Measurements from ENCODE around the gene ASB3. TPM values are rescaled to one million over a fixed set of nuclear protein-coding genes. Genes with fewer than 3 reads are reported as not detected.
A peak's percentile ranks its signal among the peaks of the same experiment; 100 is the strongest.

The ASB3 gene
- total and polyA plus RNA-seq, 9 of the 15 experiments (the other 6 are each of a cell fraction or from before 2014, with no cell fraction given), result 13.6 to 35.3 (median 18.7) TPM

DNA sequence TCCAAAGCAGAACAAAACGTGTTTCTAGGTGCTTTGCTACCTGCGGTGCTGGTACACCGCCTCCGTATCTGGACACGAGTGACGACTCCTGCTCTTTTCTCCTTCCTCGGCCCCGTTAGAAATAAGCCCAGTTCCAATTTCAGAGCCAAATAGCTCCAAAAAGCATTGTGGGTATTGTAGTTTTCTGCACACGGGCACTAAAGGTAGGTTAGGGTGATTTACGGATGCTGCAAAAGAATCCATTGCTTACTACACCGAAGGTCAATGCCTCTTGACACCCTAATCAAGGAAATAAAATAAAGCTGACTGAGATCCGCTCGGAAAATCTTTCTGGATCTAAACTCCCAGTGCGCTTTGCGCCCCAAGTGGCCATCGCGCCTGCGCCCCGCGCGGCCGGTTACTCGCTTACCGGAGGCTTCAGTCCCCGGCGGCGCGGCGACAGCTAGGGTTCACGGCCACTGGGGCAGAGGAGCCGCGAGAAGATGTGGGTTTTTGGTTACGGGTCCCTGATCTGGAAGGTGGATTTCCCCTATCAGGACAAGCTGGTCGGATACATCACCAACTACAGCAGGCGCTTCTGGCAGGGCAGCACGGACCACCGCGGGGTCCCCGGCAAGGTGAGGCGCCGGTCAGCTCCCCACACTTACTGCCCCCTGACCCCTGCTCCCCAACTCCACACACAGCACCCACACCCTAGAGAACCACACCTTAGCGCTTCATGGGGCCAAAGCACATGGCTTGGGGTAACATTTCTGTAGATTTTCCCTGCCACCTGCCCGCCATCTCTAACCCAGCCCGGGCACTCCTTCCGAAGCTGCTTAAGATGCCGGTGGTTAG is 19.1 kb downstream of the ASB3 start, which contains the start of gene CHAC2 (continued):
- TF ChIP-seq THAP12 (CRISPR knock-in tag; IDR thresholded peaks at IDR 0.05), result no peak
- TF ChIP-seq TGIF2 (CRISPR knock-in tag; IDR thresholded peaks at IDR 0.05), result no peak
- no peak for TF ChIP-seq HOXB6 (CRISPR knock-in tag; IDR thresholded peaks at IDR 0.05; ENCODE audit: borderline replicate concordance)
- peak; percentile 30; the same call in 1 of the 2 replicates for TF ChIP-seq MGA (IDR thresholded peaks at IDR 0.05)
- no peak for TF ChIP-seq ZNF76 (CRISPR knock-in tag; IDR thresholded peaks at IDR 0.05; ENCODE audit: borderline replicate concordance)
- no peak for TF ChIP-seq ZNF354B (CRISPR knock-in tag; IDR thresholded peaks at IDR 0.05)
- TF ChIP-seq TFAP4 (CRISPR knock-in tag; IDR thresholded peaks at IDR 0.05; ENCODE audit: borderline replicate concordance), result peak; percentile 28; the same call in 1 of the 2 replicates
- TF ChIP-seq, protein P1, sequence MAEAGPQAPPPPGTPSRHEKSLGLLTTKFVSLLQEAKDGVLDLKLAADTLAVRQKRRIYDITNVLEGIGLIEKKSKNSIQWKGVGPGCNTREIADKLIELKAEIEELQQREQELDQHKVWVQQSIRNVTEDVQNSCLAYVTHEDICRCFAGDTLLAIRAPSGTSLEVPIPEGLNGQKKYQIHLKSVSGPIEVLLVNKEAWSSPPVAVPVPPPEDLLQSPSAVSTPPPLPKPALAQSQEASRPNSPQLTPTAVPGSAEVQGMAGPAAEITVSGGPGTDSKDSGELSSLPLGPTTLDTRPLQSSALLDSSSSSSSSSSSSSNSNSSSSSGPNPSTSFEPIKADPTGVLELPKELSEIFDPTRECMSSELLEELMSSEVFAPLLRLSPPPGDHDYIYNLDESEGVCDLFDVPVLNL (CRISPR knock-in tag; IDR thresholded peaks at IDR 0.05; ENCODE audit: low read depth), result no peak
- no peak for TF ChIP-seq MXI1 (IDR thresholded peaks at IDR 0.05; ENCODE audit: low read depth, low read length)
